Activated CD4-positive, alpha-beta T cell treated with anti-CD3 and anti-CD28 coated beads for 36 hours (primary cell): Measurements from ENCODE around the gene DPY30. TPM values are rescaled to one million over a fixed set of nuclear protein-coding genes. Genes with fewer than 3 reads are reported as not detected.

Source experiments
- total RNA-seq, 2 experiments: library from RNA; stranded (reverse); gene quantifications; one replicate each; pipeline ENCODE4 v1.2.3, GENCODE V29; 2021

DPY30 gene
- total RNA-seq, 2 experiments from 2014 or later: 74.2 to 78.6 TPM

Other genes with a start within 250 kb of the DPY30 start
- gene MEMO1, start 28.8 kb downstream of the DPY30 start, total RNA-seq: 10 to 100 TPM; 49.8 to 53.5 TPM
- gene SPAST, start 23.8 kb upstream of the DPY30 start, total RNA-seq: 10 to 100 TPM; 16.8 to 19.5 TPM
- gene SLC30A6, start 126.1 kb upstream of the DPY30 start, total RNA-seq: 10 to 100 TPM; 19.4 to 25.2 TPM
- under 1 TPM; 0.07 to 0.23 TPM for gene NLRC4, start 225.1 kb upstream of the DPY30 start, total RNA-seq
- 10 to 100 TPM; 17.5 to 37.6 TPM for gene YIPF4, start 238.1 kb upstream of the DPY30 start, total RNA-seq